Neural cell (in vitro differentiated cells): ENCODE measurements around the gene DCHS2. TPM values are rescaled to one million over a fixed set of nuclear protein-coding genes. Genes with fewer than 3 reads are reported as not detected.

ENCODE experiments used
- H2AFZ ChIP-seq: fragments of 200-600, 300-800 bp; sonication (generic), shearing (Covaris generic); 2 replicates; pipeline ENCODE4 v1.6.0; 2014; ENCODE audit warnings: low read depth, mild to moderate bottlenecking, antibody characterized with exemption, low read length, moderate library complexity
- H3F3A ChIP-seq: fragments of 200-600 bp; shearing (Covaris generic); 2 replicates; pipeline ENCODE4 v1.6.1; 2016; ENCODE audit warnings: mild to moderate bottlenecking, moderate library complexity, mixed read lengths, antibody characterized with exemption, low read length; ENCODE audit not compliant: insufficient read depth, poor library complexity, severe bottlenecking
- H3K27ac ChIP-seq: fragments of 200-600, 300-800 bp; sonication (generic), shearing (Covaris generic); 2 replicates; pipeline ENCODE4 v1.5.1; 2014; ENCODE audit warnings: mild to moderate bottlenecking, low read length, moderate library complexity
- H3K27me3 ChIP-seq: fragments of 300-800, 200-600 bp; sonication (generic), shearing (Covaris generic); 2 replicates; pipeline ENCODE4 v1.6.0; 2014; ENCODE audit warnings: mild to moderate bottlenecking, low read depth, low read length, moderate library complexity; ENCODE audit not compliant: insufficient read depth
- H3K36me3 ChIP-seq: fragments of 300-800, 200-600 bp; sonication (generic), shearing (Covaris generic); 2 replicates; pipeline ENCODE4 v1.5.1; 2014; ENCODE audit warnings: mild to moderate bottlenecking, antibody characterized with exemption, low read length, moderate library complexity; ENCODE audit not compliant: insufficient read depth
- H3K4me2 ChIP-seq: fragments of 300-800, 200-600 bp; sonication (generic), shearing (Covaris generic); 2 replicates; pipeline ENCODE4 v1.6.0; 2014; ENCODE audit warnings: mild to moderate bottlenecking, low read length
- H3K4me3 ChIP-seq: fragments of 300-800, 200-600 bp; sonication (generic), shearing (Covaris generic); 2 replicates; pipeline ENCODE4 v1.5.1; 2014; ENCODE audit warnings: mild to moderate bottlenecking, low read length, moderate library complexity
- H3K79me2 ChIP-seq: fragments of 200-600 bp; shearing (Covaris generic); replicated peaks from 2 replicates; pipeline ENCODE4 v1.6.0; 2014; ENCODE audit warnings: mild to moderate bottlenecking, low read length, moderate library complexity; ENCODE audit not compliant: insufficient read depth
- H3K9ac ChIP-seq: fragments of 300-800, 200-600 bp; sonication (generic), shearing (Covaris generic); 2 replicates; pipeline ENCODE4 v1.6.1; 2016; ENCODE audit warnings: mild to moderate bottlenecking, low read length, mixed read lengths
- H3K9me2 ChIP-seq: fragments of 200-600 bp; shearing (Covaris generic); 2 replicates; pipeline ENCODE4 v1.6.1; 2016; ENCODE audit warnings: mild to moderate bottlenecking, low read length, mixed read lengths; ENCODE audit not compliant: insufficient read depth
- H3K9me3 ChIP-seq: fragments of 200-600, 300-800 bp; sonication (generic), shearing (Covaris generic); 2 replicates; pipeline ENCODE4 v1.6.1; 2016; ENCODE audit warnings: mild to moderate bottlenecking, mixed run types, low read length, moderate library complexity, mixed read lengths
- H4K20me1 ChIP-seq: fragments of 200-600 bp; shearing (Covaris generic); 2 replicates; pipeline ENCODE4 v1.6.1; 2016; ENCODE audit warnings: mild to moderate bottlenecking, mixed run types; ENCODE audit not compliant: insufficient read depth
- EP300 ChIP-seq: fragments of 450-650 bp; conservative IDR thresholded peaks from 2 replicates; pipeline ENCODE4 v1.6.1; 2014; ENCODE audit warnings: antibody characterized with exemption, mild to moderate bottlenecking, moderate library complexity; ENCODE audit not compliant: poor library complexity, severe bottlenecking
- EZH2 ChIP-seq: fragments of 200-600, 300-800 bp; shearing (Covaris generic), sonication (generic); IDR thresholded peaks from 2 replicates; pipeline ENCODE4 v1.6.1; 2014; ENCODE audit warnings: antibody characterized with exemption, low read length, borderline replicate concordance, mild to moderate bottlenecking; ENCODE audit not compliant: insufficient read depth, poor library complexity, severe bottlenecking
- MXI1 ChIP-seq: fragments of 450-650 bp; conservative IDR thresholded peaks from 2 replicates; pipeline ENCODE4 v1.6.1; 2014; ENCODE audit warnings: antibody characterized with exemption, mild to moderate bottlenecking; ENCODE audit not compliant: poor library complexity, severe bottlenecking
- POLR2AphosphoS5 ChIP-seq: IDR thresholded peaks from 2 replicates; pipeline ENCODE4 v1.6.1; 2012
- RAD21 ChIP-seq: fragments of 450-650 bp; conservative IDR thresholded peaks from 2 replicates; pipeline ENCODE4 v1.6.1; 2014; ENCODE audit warnings: antibody characterized with exemption, mild to moderate bottlenecking, moderate library complexity
- SMC3 ChIP-seq: fragments of 450-650 bp; conservative IDR thresholded peaks from 2 replicates; pipeline ENCODE4 v1.6.1; 2014; ENCODE audit warnings: antibody characterized with exemption, mild to moderate bottlenecking, moderate library complexity; ENCODE audit not compliant: poor library complexity
- TAF1 ChIP-seq: IDR thresholded peaks from 2 replicates; pipeline ENCODE4 v1.6.1; 2012; ENCODE audit warnings: low read depth
- polyA plus RNA-seq: library from polyadenylated mRNA; depleted of rRNA; stranded (reverse); fragments of >200 nt; gene quantifications from 2 replicates; pipeline ENCODE4 v1.2.3, GENCODE V29; 2014
- TF ChIP-seq, protein P1 (sequence below): fragments of 450-650 bp; IDR thresholded peaks from 2 replicates; pipeline ENCODE4 v1.5.1; 2014; ENCODE audit warnings: antibody characterized with exemption, mild to moderate bottlenecking, moderate library complexity; ENCODE audit not compliant: poor library complexity, severe bottlenecking
- TF ChIP-seq, protein P2 (sequence below): IDR thresholded peaks from 2 replicates; pipeline ENCODE4 v1.6.1; 2012; ENCODE audit warnings: borderline replicate concordance

Gene DCHS2
- polyA plus RNA-seq, 1 donor from 2014 or later, result 1.6 TPM

DNA sequence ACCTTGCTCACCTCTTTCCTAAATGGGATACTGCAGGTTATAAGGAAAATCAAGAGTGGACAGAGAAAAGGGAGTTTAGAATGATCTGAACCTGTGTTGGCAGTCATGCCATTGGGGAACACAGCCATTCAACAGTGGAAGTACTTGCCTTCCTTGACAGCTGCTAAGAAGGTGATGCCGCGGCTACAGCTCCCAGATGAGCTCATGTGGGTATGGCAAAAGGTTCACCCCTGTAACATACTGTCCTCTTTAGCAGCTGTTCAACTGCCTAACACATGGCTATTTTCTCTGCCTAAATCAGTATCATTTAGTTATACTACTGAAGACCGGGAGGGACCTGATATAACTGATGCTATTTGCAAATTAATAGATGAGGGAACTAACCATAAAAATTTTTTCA lies 76.8 kb downstream of the DCHS2 start:
- Histone ChIP-seq H3K36me3 (no peaks in the 10 kb centered on the region), H3K27ac (no peak overlapping the region), H3K27me3 (peaks cover 10% of the 10 kb centered on the region), H3K9me3 (peaks cover 4% of the 10 kb centered on the region), H3K9me2 (no peaks in the 10 kb centered on the region), H3K4me3 (no peak overlapping the region), H2AFZ (no peak overlapping the region), H3K79me2 (no peaks in the 10 kb centered on the region), H4K20me1 (no peaks in the 10 kb centered on the region), H3K4me2 (no peak overlapping the region), H3F3A (no peaks in the 10 kb centered on the region), H3K9ac (no peak overlapping the region)
- TF ChIP-seq, protein P1, sequence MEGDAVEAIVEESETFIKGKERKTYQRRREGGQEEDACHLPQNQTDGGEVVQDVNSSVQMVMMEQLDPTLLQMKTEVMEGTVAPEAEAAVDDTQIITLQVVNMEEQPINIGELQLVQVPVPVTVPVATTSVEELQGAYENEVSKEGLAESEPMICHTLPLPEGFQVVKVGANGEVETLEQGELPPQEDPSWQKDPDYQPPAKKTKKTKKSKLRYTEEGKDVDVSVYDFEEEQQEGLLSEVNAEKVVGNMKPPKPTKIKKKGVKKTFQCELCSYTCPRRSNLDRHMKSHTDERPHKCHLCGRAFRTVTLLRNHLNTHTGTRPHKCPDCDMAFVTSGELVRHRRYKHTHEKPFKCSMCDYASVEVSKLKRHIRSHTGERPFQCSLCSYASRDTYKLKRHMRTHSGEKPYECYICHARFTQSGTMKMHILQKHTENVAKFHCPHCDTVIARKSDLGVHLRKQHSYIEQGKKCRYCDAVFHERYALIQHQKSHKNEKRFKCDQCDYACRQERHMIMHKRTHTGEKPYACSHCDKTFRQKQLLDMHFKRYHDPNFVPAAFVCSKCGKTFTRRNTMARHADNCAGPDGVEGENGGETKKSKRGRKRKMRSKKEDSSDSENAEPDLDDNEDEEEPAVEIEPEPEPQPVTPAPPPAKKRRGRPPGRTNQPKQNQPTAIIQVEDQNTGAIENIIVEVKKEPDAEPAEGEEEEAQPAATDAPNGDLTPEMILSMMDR, result no peak
- TF ChIP-seq TAF1, result no peak

DNA sequence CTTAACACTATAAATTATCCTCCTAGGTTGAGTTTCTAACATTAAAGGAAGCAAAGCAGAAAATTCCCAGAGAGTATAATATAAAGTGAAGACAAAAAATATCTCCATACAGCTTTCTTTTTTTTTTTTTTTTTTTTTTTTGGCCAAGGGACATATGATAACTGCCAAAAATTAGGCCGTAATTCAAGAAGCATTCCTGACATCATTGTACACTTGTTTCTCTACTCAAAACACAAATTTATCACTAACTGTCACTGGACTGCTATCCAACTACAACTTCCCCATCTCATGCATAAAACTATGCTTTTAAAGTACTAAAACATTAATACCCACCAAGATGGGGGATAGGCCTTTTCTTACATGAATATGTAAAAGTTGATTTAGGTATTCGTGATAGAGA lies 77.2 kb downstream of the DCHS2 start:
- no peaks in the 10 kb centered on the region for H3K36me3 ChIP-seq
- no peak overlapping the region for H3K9ac ChIP-seq
- no peaks in the 10 kb centered on the region for H3K79me2 ChIP-seq
- H3K9me3 ChIP-seq, result peaks cover 4% of the 10 kb centered on the region
- H3K4me3 ChIP-seq, result no peak overlapping the region
- peaks cover 10% of the 10 kb centered on the region for H3K27me3 ChIP-seq
- no peaks in the 10 kb centered on the region for H3F3A ChIP-seq
- H3K9me2 ChIP-seq, result no peaks in the 10 kb centered on the region
- no peak overlapping the region for H3K27ac ChIP-seq
- no peak overlapping the region for H3K4me2 ChIP-seq
- H4K20me1 ChIP-seq, result no peaks in the 10 kb centered on the region
- no peak overlapping the region for H2AFZ ChIP-seq
- TF ChIP-seq POLR2AphosphoS5, result no peak
- TF ChIP-seq, protein P2, sequence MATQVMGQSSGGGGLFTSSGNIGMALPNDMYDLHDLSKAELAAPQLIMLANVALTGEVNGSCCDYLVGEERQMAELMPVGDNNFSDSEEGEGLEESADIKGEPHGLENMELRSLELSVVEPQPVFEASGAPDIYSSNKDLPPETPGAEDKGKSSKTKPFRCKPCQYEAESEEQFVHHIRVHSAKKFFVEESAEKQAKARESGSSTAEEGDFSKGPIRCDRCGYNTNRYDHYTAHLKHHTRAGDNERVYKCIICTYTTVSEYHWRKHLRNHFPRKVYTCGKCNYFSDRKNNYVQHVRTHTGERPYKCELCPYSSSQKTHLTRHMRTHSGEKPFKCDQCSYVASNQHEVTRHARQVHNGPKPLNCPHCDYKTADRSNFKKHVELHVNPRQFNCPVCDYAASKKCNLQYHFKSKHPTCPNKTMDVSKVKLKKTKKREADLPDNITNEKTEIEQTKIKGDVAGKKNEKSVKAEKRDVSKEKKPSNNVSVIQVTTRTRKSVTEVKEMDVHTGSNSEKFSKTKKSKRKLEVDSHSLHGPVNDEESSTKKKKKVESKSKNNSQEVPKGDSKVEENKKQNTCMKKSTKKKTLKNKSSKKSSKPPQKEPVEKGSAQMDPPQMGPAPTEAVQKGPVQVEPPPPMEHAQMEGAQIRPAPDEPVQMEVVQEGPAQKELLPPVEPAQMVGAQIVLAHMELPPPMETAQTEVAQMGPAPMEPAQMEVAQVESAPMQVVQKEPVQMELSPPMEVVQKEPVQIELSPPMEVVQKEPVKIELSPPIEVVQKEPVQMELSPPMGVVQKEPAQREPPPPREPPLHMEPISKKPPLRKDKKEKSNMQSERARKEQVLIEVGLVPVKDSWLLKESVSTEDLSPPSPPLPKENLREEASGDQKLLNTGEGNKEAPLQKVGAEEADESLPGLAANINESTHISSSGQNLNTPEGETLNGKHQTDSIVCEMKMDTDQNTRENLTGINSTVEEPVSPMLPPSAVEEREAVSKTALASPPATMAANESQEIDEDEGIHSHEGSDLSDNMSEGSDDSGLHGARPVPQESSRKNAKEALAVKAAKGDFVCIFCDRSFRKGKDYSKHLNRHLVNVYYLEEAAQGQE, result no peak

DNA sequence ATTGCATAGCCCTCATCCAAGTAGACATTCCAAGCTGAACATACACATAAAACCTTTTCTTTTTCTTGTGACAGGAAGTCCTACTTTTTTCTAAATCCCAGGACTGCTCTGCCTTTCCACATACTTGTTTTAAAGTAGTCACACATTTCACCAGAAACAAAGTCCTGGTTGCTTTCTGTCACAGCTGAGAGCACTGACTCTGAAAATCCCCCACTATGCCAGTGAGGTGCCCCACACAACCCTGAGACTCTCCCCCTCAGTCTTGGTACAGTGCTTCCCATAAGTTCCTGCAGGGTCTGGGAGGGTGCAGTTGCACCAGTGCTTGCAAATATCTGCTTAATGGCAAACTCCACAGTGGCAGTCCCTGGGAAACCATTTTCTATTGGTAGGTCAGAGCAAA lies 84.2 kb downstream of the DCHS2 start:
- no peaks in the 10 kb centered on the region for H3K79me2 ChIP-seq
- no peak overlapping the region for H3K27ac ChIP-seq
- no peak overlapping the region for H3K9ac ChIP-seq
- no peaks in the 10 kb centered on the region for H3K36me3 ChIP-seq
- peaks cover 4% of the 10 kb centered on the region for H3K9me3 ChIP-seq
- no peaks in the 10 kb centered on the region for H3K9me2 ChIP-seq
- no peaks in the 10 kb centered on the region for H3F3A ChIP-seq
- no peak overlapping the region for H2AFZ ChIP-seq
- H3K27me3 ChIP-seq, result no peaks in the 10 kb centered on the region
- no peak overlapping the region for H3K4me3 ChIP-seq
- TF ChIP-seq MXI1, result no peak
- TF ChIP-seq EZH2, result no peak
- no peak for TF ChIP-seq RAD21
- TF ChIP-seq, protein P1, result no peak
- TF ChIP-seq TAF1, result no peak
- TF ChIP-seq POLR2AphosphoS5, result no peak
- TF ChIP-seq SMC3, result no peak
- TF ChIP-seq, protein P2, result no peak
- no peak for TF ChIP-seq EP300
- no peaks in the 10 kb centered on the region for H4K20me1 ChIP-seq
- no peak overlapping the region for H3K4me2 ChIP-seq
